ENCODE data around the gene ODC1.

The ODC1 gene

GRCh38 chr2:10480359-10480949, 32.3 kb upstream of the ODC1 start:
- H3K9me3 ChIP-seq: no peaks in the 10 kb centered on the region
- TF ChIP-seq Cebpa-rat (IDR thresholded peaks at IDR 0.05): no peak
- H3K4me1 ChIP-seq: peaks cover 50% of the 10 kb centered on the region
- H3K4me2 ChIP-seq: 0 out of 2 replicates have a peak overlapping the region, but pooled peaks have one; percentile 12
- H3K9ac ChIP-seq: no peak overlapping the region
- H4K20me1 ChIP-seq: no peaks in the 10 kb centered on the region
- no peaks in the 10 kb centered on the region for H3K27me3 ChIP-seq
- H3K27ac ChIP-seq: no peak overlapping the region
- H3K4me3 ChIP-seq: no peak overlapping the region
- H3K36me3 ChIP-seq: no peaks in the 10 kb centered on the region

GRCh38 chr2:10478916-10479315, 30.8 kb upstream of the ODC1 start:
- no peaks in the 10 kb centered on the region for H4K20me1 ChIP-seq

GRCh38 chr2:10478298-10478625, 30.1 kb upstream of the ODC1 start:
- Histone ChIP-seq H3K4me3 (no peak overlapping the region), H3K9me3 (no peaks in the 10 kb centered on the region), H3K27me3 (no peaks in the 10 kb centered on the region), H3K4me1 (peaks cover 72% of the 10 kb centered on the region), H4K20me1 (no peaks in the 10 kb centered on the region), H3K4me2 (peak overlapping the region; percentile 91), H3K27ac (peak overlapping the region; percentile 88), H3K9ac (peak overlapping the region; percentile 20; the same call in 1 of the 2 replicates), H3K36me3 (no peaks in the 10 kb centered on the region)
- TF ChIP-seq Cebpa-rat (IDR thresholded peaks at IDR 0.05): no peak

More at GRCh38 chr2:10478916-10479315, 30.8 kb upstream of the ODC1 start:
- no peak overlapping the region for H3K27ac ChIP-seq
- H3K4me3 ChIP-seq: no peak overlapping the region
- peaks cover 65% of the 10 kb centered on the region for H3K4me1 ChIP-seq
- no peaks in the 10 kb centered on the region for H3K27me3 ChIP-seq
- no peaks in the 10 kb centered on the region for H3K9me3 ChIP-seq
- TF ChIP-seq Cebpa-rat (IDR thresholded peaks at IDR 0.05): no peak
- no peaks in the 10 kb centered on the region for H3K36me3 ChIP-seq
- H3K4me2 ChIP-seq: peak overlapping the region; percentile 91
- H3K9ac ChIP-seq: no peak overlapping the region

GRCh38 chr2:10477443-10478297, 29.5 kb upstream of the ODC1 start:
- H3K4me1 ChIP-seq: peaks cover 78% of the 10 kb centered on the region
- peak overlapping the region; percentile 91 for H3K4me2 ChIP-seq
- no peak for TF ChIP-seq Cebpa-rat (IDR thresholded peaks at IDR 0.05)

GRCh38 chr2:10476723-10477442, 28.8 kb upstream of the ODC1 start:
- Histone ChIP-seq H3K4me1 (peaks cover 85% of the 10 kb centered on the region), H3K4me2 (peak overlapping the region; percentile 91), H4K20me1 (no peaks in the 10 kb centered on the region), H3K27me3 (no peaks in the 10 kb centered on the region), H3K4me3 (no peak overlapping the region), H3K9me3 (no peaks in the 10 kb centered on the region), H3K36me3 (no peaks in the 10 kb centered on the region), H3K9ac (peak overlapping the region; percentile 47; the same call in 1 of the 2 replicates), H3K27ac (peak overlapping the region; percentile 88)
- TF ChIP-seq Cebpa-rat (IDR thresholded peaks at IDR 0.05): no peak

More at GRCh38 chr2:10477443-10478297, 29.5 kb upstream of the ODC1 start:
- Histone ChIP-seq H3K9me3 (no peaks in the 10 kb centered on the region), H3K27ac (peak overlapping the region; percentile 88), H4K20me1 (no peaks in the 10 kb centered on the region), H3K4me3 (no peak overlapping the region), H3K9ac (peak overlapping the region; percentile 47), H3K36me3 (no peaks in the 10 kb centered on the region), H3K27me3 (no peaks in the 10 kb centered on the region)

- Histone ChIP-seq H3K4me2 (peak overlapping the region; percentile 91), H3K4me3 (no peak overlapping the region), H3K27me3 (no peaks in the 10 kb centered on the region), H4K20me1 (no peaks in the 10 kb centered on the region), H3K27ac (peak overlapping the region; percentile 88), H3K9me3 (no peaks in the 10 kb centered on the region), H3K4me1 (peaks cover 94% of the 10 kb centered on the region), H3K36me3 (no peaks in the 10 kb centered on the region), H3K9ac (peak overlapping the region; percentile 75; the same call in 1 of the 2 replicates)
- TF ChIP-seq Cebpa-rat (IDR thresholded peaks at IDR 0.05): no peak
Observed at GRCh38 chr2:10475811-10476660, 27.9 kb upstream of the ODC1 start.

- H3K4me2 ChIP-seq: peak overlapping the region; percentile 91
- no peak for TF ChIP-seq Cebpa-rat (IDR thresholded peaks at IDR 0.05)
- no peaks in the 10 kb centered on the region for H3K36me3 ChIP-seq
- H3K9me3 ChIP-seq: no peaks in the 10 kb centered on the region
- H3K4me3 ChIP-seq: peak overlapping the region; percentile 44
- H3K9ac ChIP-seq: peak overlapping the region; percentile 75
- peak overlapping the region; percentile 88 for H3K27ac ChIP-seq
- peaks cover 94% of the 10 kb centered on the region for H3K4me1 ChIP-seq
- H4K20me1 ChIP-seq: no peaks in the 10 kb centered on the region
- H3K27me3 ChIP-seq: no peaks in the 10 kb centered on the region
Observed at GRCh38 chr2:10475221-10475722, 27.1 kb upstream of the ODC1 start.

- H3K4me3 ChIP-seq: no peak overlapping the region
- no peak for TF ChIP-seq Cebpa-rat (IDR thresholded peaks at IDR 0.05)
- H3K9me3 ChIP-seq: no peaks in the 10 kb centered on the region
Observed at GRCh38 chr2:10473121-10473756, 25.1 kb upstream of the ODC1 start.

More at GRCh38 chr2:10473121-10473756, 25.1 kb upstream of the ODC1 start:
- no peaks in the 10 kb centered on the region for H3K27me3 ChIP-seq
- no peaks in the 10 kb centered on the region for H4K20me1 ChIP-seq
- H3K27ac ChIP-seq: no peak overlapping the region
- no peaks in the 10 kb centered on the region for H3K36me3 ChIP-seq
- H3K9ac ChIP-seq: no peak overlapping the region
- H3K4me2 ChIP-seq: peak overlapping the region; percentile 91; the same call in 1 of the 2 replicates
- peaks cover 74% of the 10 kb centered on the region for H3K4me1 ChIP-seq
